Endothelial cell of umbilical vein (primary cell): ENCODE data around the gene ADARB2. TPM values are rescaled to one million over a fixed set of nuclear protein-coding genes. Genes with fewer than 3 reads are reported as not detected.

Experiments
- BruUV-seq: library from RNA; stranded (reverse); fragments of 400-500 nt; replicated peaks from 2 replicates; lab custom pipeline; 2021; lab: Mats Ljungman, UMichigan
- CTCF ChIA-PET: fragments of 300-600, 350-600 bp; sonication (Branson Sonifier 250); formaldehyde crosslinking; loops from one replicate; lab custom pipeline; 2021; ENCODE audit warnings: antibody characterized with exemption, inconsistent platforms; lab: Charles Lee
- POLR2A ChIA-PET: fragments of 300-600, 350-600 bp; sonication (Branson Sonifier 250); formaldehyde crosslinking; loops from one replicate; lab custom pipeline; 2021; ENCODE audit warnings: antibody characterized with exemption, inconsistent platforms; lab: Charles Lee
- DNase-seq: peaks from one replicate; pipeline ENCODE4 v3.0.0-alpha.2; 2011; ENCODE audit warnings: low read depth, low spot score
- FAIRE-seq: peaks from 2 replicates; lab custom pipeline; 2011; peaks lifted over from hg19 to GRCh38; lab: Jason Lieb, UNC
- H2AFZ ChIP-seq: 2 replicates; pipeline ENCODE4 v1.6.0; 2012; ENCODE audit warnings: low read depth, low read length, control low read depth, inconsistent platforms
- H3K27ac ChIP-seq: 2 replicates; pipeline ENCODE4 v1.5.1; 2011; ENCODE audit warnings: low read depth, mild to moderate bottlenecking, control low read depth, low read length, moderate library complexity; ENCODE audit not compliant: insufficient read depth
- H3K27me3 ChIP-seq, 2 experiments: 2 replicates each; pipeline versions ENCODE4 v1.6.0 to v1.6.1; 2011; ENCODE audit warnings: low read length in 2 of 2, mixed read lengths in 1 of 2; ENCODE audit not compliant: control insufficient read depth in 2 of 2, insufficient read depth in 2 of 2
- H3K36me3 ChIP-seq, 2 experiments: 2 replicates in 1 of 2; 3 replicates in 1 of 2; pipeline ENCODE4 v1.5.1; 2011; ENCODE audit warnings: low read length in 2 of 2, mild to moderate bottlenecking in 1 of 2, moderate library complexity in 1 of 2; ENCODE audit not compliant: control insufficient read depth in 2 of 2, insufficient read depth in 2 of 2; ENCODE audit errors: extremely low read depth in 1 of 2
- H3K4me1 ChIP-seq: 3 replicates; pipeline ENCODE4 v1.5.1; 2011; ENCODE audit warnings: mild to moderate bottlenecking, low read length; ENCODE audit not compliant: control insufficient read depth, insufficient read depth; ENCODE audit errors: extremely low read depth
- H3K4me2 ChIP-seq: 2 replicates; pipeline ENCODE4 v1.6.1; 2011; ENCODE audit warnings: low read length, control low read depth, mixed read lengths; ENCODE audit not compliant: insufficient read depth
- H3K4me3 ChIP-seq, 3 experiments: fragments of 200-600 bp in 1 of 3; sonication (generic), shearing (Covaris generic) in 1 of 3; replicated peaks in 1 of 3; 2 replicates each; pipeline ENCODE4 v1.5.1; 2011 to 2016; ENCODE audit warnings: control low read depth in 3 of 3, low read length in 3 of 3, mild to moderate bottlenecking in 2 of 3, inconsistent platforms in 1 of 3, low read depth in 1 of 3, moderate library complexity in 1 of 3; ENCODE audit not compliant: insufficient read depth in 1 of 3
- H3K79me2 ChIP-seq: 2 replicates; pipeline ENCODE4 v1.6.0; 2012; ENCODE audit warnings: low read length, inconsistent platforms; ENCODE audit not compliant: control insufficient read depth, insufficient read depth
- H3K9ac ChIP-seq: replicated peaks from 2 replicates; pipeline ENCODE3; 2011; ENCODE audit warnings: low read length, control low read depth; ENCODE audit not compliant: insufficient read depth; ENCODE audit errors: extremely low read depth
- H3K9me1 ChIP-seq: replicated peaks from 3 replicates; pipeline ENCODE4 v1.6.0; 2011; ENCODE audit warnings: mild to moderate bottlenecking, low read length; ENCODE audit not compliant: control insufficient read depth, insufficient read depth; ENCODE audit errors: extremely low read depth
- H3K9me3 ChIP-seq: replicated peaks from 2 replicates; pipeline ENCODE4 v1.5.1; 2012; ENCODE audit warnings: low read length, inconsistent platforms; ENCODE audit not compliant: control insufficient read depth, insufficient read depth
- H4K20me1 ChIP-seq: replicated peaks from 2 replicates; pipeline ENCODE3; 2011; ENCODE audit warnings: mild to moderate bottlenecking, low read length; ENCODE audit not compliant: control insufficient read depth, insufficient read depth; ENCODE audit errors: extremely low read depth
- CTCF ChIP-seq, 2 donors: IDR thresholded peaks; 1 replicate in 1 of 2; 2 replicates in 1 of 2; pipeline ENCODE4 v1.5.1; 2011; ENCODE audit warnings: low read length in 2 of 2, mild to moderate bottlenecking in 2 of 2, moderate library complexity in 2 of 2, control low read depth in 1 of 2, inconsistent platforms in 1 of 2, low read depth in 1 of 2; ENCODE audit not compliant: insufficient read depth in 1 of 2; ENCODE audit errors: extremely low read depth in 1 of 2
- MAX ChIP-seq: IDR thresholded peaks from 2 replicates; pipeline ENCODE4 v1.6.1; 2011; ENCODE audit not compliant: insufficient read depth, insufficient read length
- dilution Hi-C: fragments of 300-500 bp; cut with MboI; formaldehyde crosslinking; loops from one replicate; pipeline ENCODE4 v1.15.0; 2019; ENCODE audit warnings: low sequenced_read_pairs; ENCODE audit not compliant: extremely low pct_ligation_motif_present
- intact Hi-C: fragments of 100-400 bp; cut with micrococcal nuclease; formaldehyde crosslinking; loops from one replicate; pipeline ENCODE4 v1.10.0; 2022
- polyA plus RNA-seq, 4 experiments: library from polyadenylated mRNA; depleted of rRNA in 3 of 4; stranded (reverse) in 3 of 4; unstranded in 1 of 4; fragments of >200 nt; gene quantifications; 2 replicates each; pipeline versions ENCODE4 v1.2.1 to v1.2.3, GENCODE V29; 2011 to 2012; ENCODE audit warnings: missing spikeins in 1 of 4
- total RNA-seq: library from RNA; stranded (reverse); gene quantifications from 2 replicates; pipeline ENCODE4 v1.2.3, GENCODE V29; 2021

The ADARB2 gene
- total and polyA plus RNA-seq, 2 donors (not counting 3 experiments of a cell fraction or from before 2014, with no cell fraction given) = not detected

- no peaks in the 10 kb centered on the region for H3K27me3 ChIP-seq
- no peaks in the 10 kb centered on the region for H4K20me1 ChIP-seq
- no peaks in the 10 kb centered on the region for H3K9me1 ChIP-seq
- no peak for FAIRE-seq
- no peak overlapping the region for H2AFZ ChIP-seq
- ChIA-PET POLR2A (no interaction called here), CTCF (interaction anchor here (2.1 kb wide), 1 partner anchor 17 kb away, joined by 6 read pairs; no protein-coding TSS in a partner anchor)
- no peak overlapping the region for H3K4me3 ChIP-seq
- H3K4me2 ChIP-seq = no peak overlapping the region
- BruUV-seq = no TSS peak
- no peak for DNase-seq
- dilution Hi-C loops (no loop called here), intact Hi-C loops (no loop called here)
- peaks cover 4 to 32% of the 10 kb centered on the region in 2 experiments for H3K36me3 ChIP-seq
- no peak overlapping the region for H3K27ac ChIP-seq
- no peaks in the 10 kb centered on the region for H3K79me2 ChIP-seq
- H3K9me3 ChIP-seq = no peaks in the 10 kb centered on the region
- H3K4me1 ChIP-seq = no peaks in the 10 kb centered on the region
- H3K9ac ChIP-seq = no peak overlapping the region
- TF ChIP-seq MAX (no peak), CTCF (IDR thresholded peaks at IDR 0.05; ENCODE audit: extremely low read depth in 1 of 2, insufficient read depth in 1 of 2, low read depth in 1 of 2, low read length in 2 of 2) (no peak)
Observed at GRCh38 chr10:1127629-1128028, 609.7 kb downstream of the ADARB2 start.
